HepG2 (cell line): ENCODE data around the gene SCGB3A2. TPM values are rescaled to one million over a fixed set of nuclear protein-coding genes. Genes with fewer than 3 reads are reported as not detected.

Experiments used
- ATAC-seq: fragments of 200-7000 bp; cut with Tn5 transposase; 3 replicates; pipeline ENCODE4 v1.9.1; 2020; ENCODE audit warnings: mild to moderate bottlenecking, moderate library complexity
- BruUV-seq: library from RNA; stranded (reverse); fragments of 400-500 nt; replicated peaks from 2 replicates; lab custom pipeline; 2021; lab: Mats Ljungman, UMichigan
- CTCF ChIA-PET: fragments of 300-600 bp; formaldehyde crosslinking; extraction: SDS; loops from one replicate; lab custom pipeline; 2021; ENCODE audit warnings: low total read pairs, inconsistent platforms, low intra/inter-chr PET ratio; lab: Yijun Ruan, JAX
- POLR2A ChIA-PET: fragments of 350-600 bp; sonication (Branson Sonifier 250); formaldehyde crosslinking; loops from one replicate; lab custom pipeline; 2020; ENCODE audit warnings: antibody characterized with exemption, inconsistent platforms; lab: Yijun Ruan, JAX
- DNase-seq: peaks from one replicate; pipeline ENCODE4 v3.0.0-alpha.2; 2015; ENCODE audit warnings: low spot score
- FAIRE-seq: peaks from 3 replicates; lab custom pipeline; 2011; peaks lifted over from hg19 to GRCh38; lab: Jason Lieb, UNC
- H2AFZ ChIP-seq: one replicate; pipeline ENCODE4 v1.6.1; 2011; ENCODE audit warnings: low read length, inconsistent platforms
- H3K27ac ChIP-seq: fragments of 300-600 bp; 3 replicates; pipeline ENCODE4 v1.8.0; 2011; ENCODE audit warnings: mixed run types, mild to moderate bottlenecking, mixed read lengths, low read length, inconsistent platforms; ENCODE audit not compliant: insufficient read depth; ENCODE audit errors: extremely low read length
- H3K27me3 ChIP-seq, 2 experiments: fragments of 200-600 bp in 1 of 2; 2 replicates in 1 of 2; 3 replicates in 1 of 2; pipeline versions ENCODE4 v1.6.0 to v1.8.0; 2011; ENCODE audit warnings: low read length in 2 of 2, mild to moderate bottlenecking in 2 of 2, moderate library complexity in 2 of 2, inconsistent platforms in 1 of 2; ENCODE audit not compliant: insufficient read depth in 2 of 2, control insufficient read depth in 1 of 2
- H3K36me3 ChIP-seq, 2 experiments: fragments of 200-600 bp in 1 of 2; replicated peaks in 1 of 2; 2 replicates in 1 of 2; 3 replicates in 1 of 2; pipeline versions ENCODE4 v1.5.1 to v1.8.0; 2011; ENCODE audit warnings: low read length in 2 of 2, inconsistent platforms in 1 of 2; ENCODE audit not compliant: insufficient read depth in 2 of 2, control insufficient read depth in 1 of 2
- H3K4me1 ChIP-seq: 2 replicates; pipeline ENCODE4 v1.5.1; 2012; ENCODE audit warnings: low read length, inconsistent platforms; ENCODE audit not compliant: insufficient read depth
- H3K4me2 ChIP-seq: 2 replicates; pipeline ENCODE4 v1.6.0; 2011; ENCODE audit warnings: low read depth, low read length, inconsistent platforms
- H3K4me3 ChIP-seq, 3 experiments: fragments of 200-600 bp in 1 of 3; sonication (generic), shearing (Covaris generic) in 1 of 3; replicated peaks in 1 of 3; 2 replicates each; pipeline ENCODE4 v1.5.1; 2011 to 2016; ENCODE audit warnings: low read length in 3 of 3, inconsistent platforms in 2 of 3, low read depth in 2 of 3, mild to moderate bottlenecking in 2 of 3, control low read depth in 1 of 3, mixed read lengths in 1 of 3; ENCODE audit not compliant: insufficient read depth in 1 of 3
- H3K79me2 ChIP-seq: one replicate; pipeline ENCODE4 v1.6.1; 2011; ENCODE audit warnings: low read length, inconsistent platforms; ENCODE audit not compliant: insufficient read depth
- H3K9ac ChIP-seq: 2 replicates; pipeline ENCODE4 v1.6.0; 2011; ENCODE audit warnings: mild to moderate bottlenecking, low read depth, low read length, inconsistent platforms; ENCODE audit not compliant: insufficient read depth
- H3K9me3 ChIP-seq: 2 replicates; pipeline ENCODE4 v1.5.1; 2012; ENCODE audit warnings: mild to moderate bottlenecking, low read length
- H4K20me1 ChIP-seq: 2 replicates; pipeline ENCODE4 v1.6.0; 2011; ENCODE audit warnings: inconsistent platforms, mild to moderate bottlenecking, low read length, moderate library complexity; ENCODE audit not compliant: insufficient read depth
- BCL6 ChIP-seq: IDR thresholded peaks from 2 replicates; pipeline ENCODE4 v1.6.1; 2016; ENCODE audit warnings: missing genetic modification reagents, missing compliant biosample characterization
- CHD4 ChIP-seq: fragments of 200-600 bp; sonication (generic); IDR thresholded peaks from 2 replicates; pipeline ENCODE4 v1.7.0; 2017; ENCODE audit warnings: mild to moderate bottlenecking, low read length, borderline replicate concordance
- RORA ChIP-seq: sonication (generic); formaldehyde crosslinking; IDR thresholded peaks from 2 replicates; pipeline ENCODE4 v1.5.0; 2020; ENCODE audit warnings: mild to moderate bottlenecking, missing genetic modification reagents, moderate library complexity
- SAP130 ChIP-seq: IDR thresholded peaks from 2 replicates; pipeline ENCODE4 v1.6.1; 2016; ENCODE audit warnings: low read depth
- SMC3 ChIP-seq: IDR thresholded peaks from 2 replicates; pipeline ENCODE4 v1.6.1; 2011; ENCODE audit warnings: low read length, improper control_type of control experiment
- YY1 ChIP-seq: IDR thresholded peaks from 2 replicates; pipeline ENCODE4 v1.6.1; 2011; ENCODE audit warnings: low read length, low read depth, moderate library complexity, mild to moderate bottlenecking; ENCODE audit not compliant: insufficient read depth, insufficient replicate concordance
- ZC3H13 ChIP-seq: sonication (generic); formaldehyde crosslinking; IDR thresholded peaks from 2 replicates; pipeline ENCODE4 v1.8.1; 2023; ENCODE audit warnings: mild to moderate bottlenecking, missing genetic modification reagents, moderate library complexity
- ZNF235 ChIP-seq: sonication (generic); formaldehyde crosslinking; IDR thresholded peaks from 2 replicates; pipeline ENCODE4 v1.8.1; 2023; ENCODE audit warnings: mild to moderate bottlenecking, missing genetic modification reagents, borderline replicate concordance
- ZNF501 ChIP-seq: sonication (generic); formaldehyde crosslinking; IDR thresholded peaks from 2 replicates; pipeline ENCODE4 v1.5.1; 2020; ENCODE audit warnings: mild to moderate bottlenecking, moderate library complexity, missing genetic modification reagents
- ZNF883 ChIP-seq: sonication (generic); formaldehyde crosslinking; IDR thresholded peaks from 2 replicates; pipeline ENCODE4 v1.5.1; 2020; ENCODE audit warnings: mild to moderate bottlenecking, missing genetic modification reagents; ENCODE audit errors: not compliant biosample characterization
- ZSCAN31 ChIP-seq: sonication (generic); formaldehyde crosslinking; IDR thresholded peaks from 2 replicates; pipeline ENCODE4 v1.5.0; 2020; ENCODE audit warnings: low read depth, mild to moderate bottlenecking, missing genetic modification reagents
- WGBS: methylation state at CpG from one replicate; pipeline ENCODE4 v1.1.6; 2017; ENCODE audit warnings: low lambda C conversion rate; 5-methylcytosine and 5-hydroxymethylcytosine counted together
- in situ Hi-C: cut with HindIII; loops from 2 replicates; pipeline ENCODE4 v1.10.0; 2017; ENCODE audit warnings: low pct_unique_long_range_greater_than_20kb; ENCODE audit not compliant: extremely low pct_ligation_motif_present
- intact Hi-C: fragments of 100-400 bp; cut with micrococcal nuclease; formaldehyde crosslinking; loops from one replicate; pipeline ENCODE4 v1.10.0; 2022; ENCODE audit not compliant: unreplicated experiment
- polyA plus RNA-seq, 8 experiments: library from polyadenylated mRNA; depleted of rRNA in 3 of 8; stranded (reverse) in 7 of 8; unstranded in 1 of 8; fragments of >200 nt; fragmentation: Illumina TruSeq in 4 of 8; extraction: Trizol in 4 of 8; gene quantifications; 2 replicates each; pipeline versions ENCODE4 v1.2.1 to v1.2.3, GENCODE V29; 2011 to 2016; ENCODE audit warnings: low read depth in 4 of 8, missing spikeins in 1 of 8, mixed read lengths in 1 of 8; ENCODE audit not compliant: insufficient read depth in 1 of 8
- total RNA-seq, 5 experiments: library from RNA; depleted of rRNA; stranded (reverse); fragments of >200 nt; fragmentation: Illumina TruSeq; extraction: Trizol; gene quantifications; 2 replicates each; pipeline ENCODE4 v1.2.3, GENCODE V29; 2016; ENCODE audit warnings: low read depth in 1 of 5
- TF ChIP-seq, protein P1 (sequence below): sonication (generic); formaldehyde crosslinking; IDR thresholded peaks from 2 replicates; pipeline ENCODE4 v1.4.0; 2020; ENCODE audit warnings: missing genetic modification reagents, mild to moderate bottlenecking, borderline replicate concordance

The SCGB3A2 gene
- total and polyA plus RNA-seq, 2 of the 13 experiments (the other 11 are each of a cell fraction or from before 2014, with no cell fraction given): not detected

GRCh38 chr5:147901599-147902039 is 23.1 kb downstream of the SCGB3A2 start:
- ChIA-PET CTCF (no interaction called here), POLR2A (no interaction called here)
- no peaks in the 10 kb centered on the region for H3K36me3 ChIP-seq
- H3K4me1 ChIP-seq: no peaks in the 10 kb centered on the region
- no peak overlapping the region for H3K27ac ChIP-seq
- no peaks in the 10 kb centered on the region for H3K9me3 ChIP-seq
- TF ChIP-seq ZNF501 (CRISPR knock-in tag) (no peak), SAP130 (CRISPR knock-in tag) (no peak), ZNF235 (CRISPR knock-in tag) (no peak), CHD4 (no peak), BCL6 (CRISPR knock-in tag) (no peak), YY1 (no peak), SMC3 (no peak), RORA (CRISPR knock-in tag) (no peak), ZNF883 (CRISPR knock-in tag) (no peak), ZSCAN31 (CRISPR knock-in tag) (no peak), ZC3H13 (CRISPR knock-in tag) (no peak)
- TF ChIP-seq, protein P1, sequence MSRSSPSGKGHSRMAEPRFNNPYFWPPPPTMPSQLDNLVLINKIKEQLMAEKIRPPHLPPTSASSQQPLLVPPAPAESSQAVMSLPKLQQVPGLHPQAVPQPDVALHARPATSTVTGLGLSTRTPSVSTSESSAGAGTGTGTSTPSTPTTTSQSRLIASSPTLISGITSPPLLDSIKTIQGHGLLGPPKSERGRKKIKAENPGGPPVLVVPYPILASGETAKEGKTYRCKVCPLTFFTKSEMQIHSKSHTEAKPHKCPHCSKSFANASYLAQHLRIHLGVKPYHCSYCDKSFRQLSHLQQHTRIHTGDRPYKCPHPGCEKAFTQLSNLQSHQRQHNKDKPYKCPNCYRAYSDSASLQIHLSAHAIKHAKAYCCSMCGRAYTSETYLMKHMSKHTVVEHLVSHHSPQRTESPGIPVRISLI: no peak
- no peaks in the 10 kb centered on the region for H3K79me2 ChIP-seq
- no peaks in the 10 kb centered on the region for H4K20me1 ChIP-seq
- H3K27me3 ChIP-seq: no peaks in the 10 kb centered on the region
- no TSS peak for BruUV-seq
- H3K4me2 ChIP-seq: no peak overlapping the region
- H3K4me3 ChIP-seq: no peak overlapping the region
- no peak overlapping the region for H3K9ac ChIP-seq
- H2AFZ ChIP-seq: no peak overlapping the region
- DNase-seq (no peak), FAIRE-seq (no peak), ATAC-seq (no peak)
- intact Hi-C loops (no loop called here), in situ Hi-C loops (no loop called here)
- WGBS: 15% methylated on average over 12 of the region's 12 CpGs
